ENCODE data around the gene ACSS2.
"Not testable (repeated sequence)": the region's sequence is repeated elsewhere in the genome, so short reads cannot be mapped to it uniquely, and the experiment has no call there.

Gene ACSS2

DNA sequence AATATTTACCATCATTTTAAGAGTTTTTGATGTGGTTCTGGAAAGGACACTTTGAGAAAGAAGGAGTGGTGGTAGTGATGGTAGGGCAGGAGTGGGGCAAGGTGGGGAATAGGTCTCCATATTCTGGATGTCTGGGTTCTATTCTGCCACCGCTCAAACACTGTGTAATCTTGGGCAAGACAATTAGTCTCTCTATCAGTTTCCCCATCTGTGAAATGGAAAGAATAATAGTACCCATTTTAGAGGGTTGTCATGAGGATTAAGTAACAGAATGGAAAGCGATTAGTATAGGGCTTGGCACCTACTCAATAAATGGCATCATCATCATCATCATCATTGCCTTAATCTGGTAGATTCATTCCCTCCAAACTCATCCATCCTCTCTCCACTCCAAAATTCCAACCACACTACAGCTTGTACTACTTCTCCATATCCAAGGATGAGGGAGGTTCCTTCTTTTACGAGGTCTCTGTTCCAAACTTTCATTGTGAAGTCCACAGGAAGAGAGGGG is 2.8 kb upstream of the ACSS2 start:
- DNase-seq, result no peak

DNA sequence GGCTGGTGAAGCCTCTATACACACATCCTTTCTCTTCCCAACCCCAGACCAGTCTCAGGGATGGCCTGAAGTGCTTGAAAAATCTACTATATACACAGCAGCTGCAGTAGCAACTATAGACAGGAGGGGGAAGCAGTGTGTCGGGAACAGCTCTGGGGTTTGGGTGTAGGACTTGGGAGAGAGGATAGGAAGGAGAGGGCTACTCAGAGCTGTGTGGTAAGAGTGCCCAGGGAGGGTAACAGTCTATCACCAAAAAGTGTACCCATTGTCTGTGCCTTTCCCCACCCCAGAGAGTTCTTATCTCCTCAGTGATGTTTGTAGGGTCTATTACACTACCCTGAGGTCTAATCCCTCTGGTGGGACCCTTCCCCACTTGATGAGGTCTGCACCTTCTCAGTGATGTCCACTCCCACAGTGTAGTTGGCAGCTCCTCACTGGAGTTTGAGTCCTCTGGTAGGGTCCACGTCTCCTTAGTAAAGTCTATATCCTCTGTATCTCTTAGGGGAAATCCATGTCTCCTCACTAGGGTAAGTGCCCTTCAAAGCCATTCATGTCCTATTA is 2.2 kb upstream of the ACSS2 start:
- peak in 3 of 5 experiments; percentile 12 to 70 (median 24) for DNase-seq

- DNase-seq, result peak in 2 of 5 experiments; percentile 88 to 97
Observed at GRCh38 chr20:34875642-34876405, 588 bp upstream of the ACSS2 start.

- no peak for DNase-seq
Observed at GRCh38 chr20:34880215-34880850, 3.9 kb downstream of the ACSS2 start.

DNA sequence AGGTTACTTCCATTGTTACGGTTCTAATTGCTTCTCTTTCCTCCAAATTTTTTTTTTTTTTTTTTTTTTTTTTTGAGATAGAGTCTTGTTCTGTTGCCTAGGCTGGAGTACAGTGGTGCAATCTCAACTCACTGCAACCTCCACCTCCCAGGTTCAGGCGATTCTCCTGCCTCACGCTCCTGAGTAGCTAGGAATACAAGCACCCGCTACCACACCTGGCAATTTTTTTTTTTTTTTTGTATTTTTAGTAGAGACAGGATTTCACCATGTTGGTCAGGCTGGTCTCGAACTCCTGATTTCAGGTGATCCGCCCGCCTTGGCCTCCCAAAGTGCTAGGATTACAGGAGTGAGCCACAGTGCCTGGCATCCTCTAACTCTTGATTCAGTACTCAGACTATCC is 4.6 kb downstream of the ACSS2 start:
- DNase-seq, result not testable (repeated sequence)

DNA sequence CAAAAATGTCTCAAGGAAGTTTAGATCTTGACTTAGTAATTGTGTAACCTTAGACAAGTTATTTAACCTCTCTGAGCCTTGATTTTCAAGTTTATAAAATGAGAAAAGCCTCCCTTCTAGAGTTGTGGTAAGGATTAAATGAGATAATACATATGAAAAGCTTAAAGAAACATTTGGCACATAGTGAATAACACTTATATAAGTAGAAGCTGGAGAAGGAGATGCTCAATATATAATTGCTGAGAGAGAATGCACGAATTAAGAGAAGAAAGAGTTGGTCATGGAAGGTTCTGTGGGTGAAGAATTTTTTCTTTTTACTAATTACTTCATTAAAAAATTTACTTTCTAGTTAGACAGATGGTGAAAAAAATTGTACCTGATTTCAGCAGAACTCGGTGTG is 5.3 kb downstream of the ACSS2 start:
- DNase-seq, result no peak

DNA sequence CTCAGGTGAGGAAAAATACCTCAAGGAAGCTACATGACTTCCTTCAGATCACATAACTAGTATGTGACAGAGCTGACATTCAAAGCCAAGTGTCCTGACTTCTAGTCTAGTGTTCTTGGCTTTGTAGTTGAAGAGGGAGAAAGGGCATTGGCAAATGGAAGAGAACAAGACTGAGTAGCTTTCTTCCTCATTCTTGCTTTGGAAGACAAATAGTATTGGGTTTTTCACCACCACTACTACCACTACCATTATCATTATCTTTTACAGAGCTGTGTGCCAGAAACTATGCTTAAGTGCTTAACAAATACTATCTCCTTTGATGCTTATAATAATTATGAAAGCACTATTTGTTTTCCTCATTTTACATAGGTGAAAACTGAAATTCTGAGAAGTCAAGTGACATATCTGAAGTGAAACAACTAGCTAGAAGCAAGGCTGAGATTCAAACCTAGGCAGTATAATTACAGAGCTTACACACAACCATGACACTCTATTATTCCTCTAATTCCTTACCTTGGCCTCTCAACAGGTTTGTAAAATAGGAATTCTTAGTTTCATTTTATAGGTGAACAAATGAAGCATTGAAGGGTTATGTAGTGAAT is 6.8 kb downstream of the ACSS2 start:
- DNase-seq, result no peak

GRCh38 chr20:34883809-34884208 is 7.4 kb downstream of the ACSS2 start:
- DNase-seq, result no peak

- no peak for DNase-seq
Observed at GRCh38 chr20:34884260-34884659, 7.8 kb downstream of the ACSS2 start.

DNA sequence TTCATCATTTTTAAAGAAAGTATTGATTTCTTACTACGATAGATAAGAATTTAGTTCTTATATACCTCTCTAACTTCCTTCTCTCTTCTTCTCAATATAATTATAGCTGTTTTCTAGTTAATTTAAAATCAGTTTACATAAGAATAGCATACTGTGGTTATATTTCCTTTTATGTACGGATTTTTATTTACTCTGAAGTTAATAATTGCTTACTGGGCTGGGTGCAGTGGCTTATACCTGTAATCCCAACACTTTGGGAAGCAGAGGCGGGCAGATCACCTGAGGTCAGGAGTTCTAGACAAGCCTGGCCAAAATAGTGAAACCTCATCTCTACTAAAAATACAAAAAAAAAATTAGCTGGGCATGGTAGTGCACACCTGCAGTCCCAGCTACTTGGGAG is 9.7 kb downstream of the ACSS2 start:
- DNase-seq, result no peak

GRCh38 chr20:34887023-34887422 is 10.6 kb downstream of the ACSS2 start:
- DNase-seq, result no peak

DNA sequence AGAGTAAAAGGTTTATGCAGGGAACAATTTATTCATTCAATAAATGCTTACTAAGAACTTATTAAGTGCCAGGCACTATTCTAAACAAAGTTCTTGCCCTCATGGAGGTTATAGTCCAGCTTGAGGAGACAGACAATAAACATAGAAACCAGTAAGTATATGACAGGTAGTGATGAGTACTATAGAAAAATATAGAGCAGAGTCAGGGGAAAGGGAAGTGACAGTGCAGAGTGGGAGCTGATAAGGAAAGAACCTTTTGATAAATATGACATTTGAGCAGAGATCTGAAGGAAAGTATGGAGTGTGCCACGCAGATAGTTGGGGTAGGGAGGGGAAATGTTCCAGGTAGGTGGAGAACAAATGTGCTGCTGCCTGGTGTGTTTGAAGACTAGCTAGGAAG is 12.1 kb downstream of the ACSS2 start:
- DNase-seq, result no peak

GRCh38 chr20:34891166-34892062 is 15.0 kb downstream of the ACSS2 start:
- DNase-seq, result peak in 1 of 5 experiments; percentile 72

DNA sequence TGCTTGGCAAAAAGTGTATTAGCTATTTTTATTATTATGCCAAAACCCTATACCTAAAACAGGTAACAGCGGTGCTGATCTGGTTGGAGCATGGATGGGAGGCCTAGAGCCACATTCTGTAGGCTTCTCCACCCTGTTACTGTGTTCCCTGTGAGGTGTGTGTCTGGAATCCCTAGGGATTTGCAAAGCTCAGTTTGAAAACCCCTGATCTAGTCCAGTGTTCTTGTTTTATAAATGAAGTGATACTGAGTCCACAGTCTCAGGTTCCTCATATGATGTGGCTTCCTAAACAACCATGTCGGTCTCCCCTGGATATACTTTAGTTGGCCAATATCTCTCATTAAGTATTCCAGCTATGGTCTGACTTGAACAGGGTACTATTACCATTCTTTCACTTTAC is 16.3 kb downstream of the ACSS2 start:
- no peak for DNase-seq

- DNase-seq, result no peak
Observed at GRCh38 chr20:34894723-34895122, 18.3 kb downstream of the ACSS2 start.

GRCh38 chr20:34895465-34895864 is 19.1 kb downstream of the ACSS2 start:
- DNase-seq, result no peak

DNA sequence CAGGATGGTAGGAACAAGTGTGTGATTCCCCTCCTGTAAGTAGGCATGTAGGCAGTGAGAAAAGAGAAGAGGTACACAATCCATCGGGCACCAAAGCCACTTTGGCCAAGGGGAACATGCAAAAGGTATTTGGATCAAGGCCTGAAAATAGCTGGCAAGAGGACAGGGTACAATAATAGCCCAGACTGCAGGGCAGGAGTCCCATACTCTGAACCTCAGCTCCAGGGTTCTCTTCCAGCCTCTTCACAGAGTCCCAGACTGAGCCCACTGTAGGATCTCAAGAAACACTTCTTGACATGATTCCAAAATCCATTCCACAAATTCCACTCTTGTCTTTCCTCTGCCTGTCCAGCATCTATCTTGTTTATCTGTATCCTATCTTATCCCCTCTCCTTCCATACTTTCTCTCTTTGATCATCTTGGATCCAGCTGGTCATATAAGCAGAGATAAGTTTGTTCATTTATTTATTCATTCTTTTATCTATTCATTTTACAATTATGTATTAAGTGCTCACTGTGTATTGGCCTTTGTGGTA is 19.7 kb downstream of the ACSS2 start:
- no peak for DNase-seq

DNA sequence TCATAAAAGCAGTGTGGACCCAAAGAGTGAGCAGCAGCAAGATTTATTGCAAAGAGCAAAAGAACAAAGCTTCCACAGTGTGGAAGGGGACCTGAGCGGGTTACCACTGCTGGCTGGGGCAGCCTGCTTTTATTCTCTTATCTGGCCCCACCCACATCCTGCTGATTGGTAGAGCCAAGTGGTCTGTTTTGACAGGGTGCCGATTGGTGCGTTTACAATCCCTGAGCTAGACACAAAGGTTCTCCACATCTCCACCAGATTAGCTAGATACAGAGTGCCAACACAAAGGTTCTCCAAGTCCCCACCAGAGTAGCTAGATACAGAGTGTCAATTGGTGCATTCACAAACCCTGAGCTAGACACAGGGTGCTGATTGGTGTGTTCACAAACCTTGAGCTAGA is 21.7 kb downstream of the ACSS2 start:
- not testable (repeated sequence) for DNase-seq

- DNase-seq, result not testable (repeated sequence)
Observed at GRCh38 chr20:34898731-34899130, 22.3 kb downstream of the ACSS2 start.

DNA sequence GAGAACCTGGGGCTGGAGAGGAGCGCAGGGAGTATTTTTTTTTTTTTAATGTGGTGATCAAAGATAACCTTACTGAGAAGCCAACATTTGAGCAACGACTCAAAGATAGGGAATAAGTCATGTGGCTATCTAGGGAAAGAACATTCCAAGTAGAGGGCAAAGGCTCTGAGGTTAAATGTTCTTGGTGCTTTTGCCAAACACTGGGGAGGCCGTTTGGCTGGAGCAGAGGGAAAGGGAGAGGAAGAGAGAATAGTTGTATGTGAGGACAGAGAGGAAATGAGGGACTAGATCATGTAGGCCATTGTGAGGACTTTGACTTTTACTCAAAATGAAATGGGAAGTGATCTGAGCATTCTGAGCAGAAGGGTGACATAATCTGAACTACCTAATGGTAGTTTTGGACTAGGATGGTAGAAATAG is 27.8 kb downstream of the ACSS2 start:
- DNase-seq, result no peak

DNA sequence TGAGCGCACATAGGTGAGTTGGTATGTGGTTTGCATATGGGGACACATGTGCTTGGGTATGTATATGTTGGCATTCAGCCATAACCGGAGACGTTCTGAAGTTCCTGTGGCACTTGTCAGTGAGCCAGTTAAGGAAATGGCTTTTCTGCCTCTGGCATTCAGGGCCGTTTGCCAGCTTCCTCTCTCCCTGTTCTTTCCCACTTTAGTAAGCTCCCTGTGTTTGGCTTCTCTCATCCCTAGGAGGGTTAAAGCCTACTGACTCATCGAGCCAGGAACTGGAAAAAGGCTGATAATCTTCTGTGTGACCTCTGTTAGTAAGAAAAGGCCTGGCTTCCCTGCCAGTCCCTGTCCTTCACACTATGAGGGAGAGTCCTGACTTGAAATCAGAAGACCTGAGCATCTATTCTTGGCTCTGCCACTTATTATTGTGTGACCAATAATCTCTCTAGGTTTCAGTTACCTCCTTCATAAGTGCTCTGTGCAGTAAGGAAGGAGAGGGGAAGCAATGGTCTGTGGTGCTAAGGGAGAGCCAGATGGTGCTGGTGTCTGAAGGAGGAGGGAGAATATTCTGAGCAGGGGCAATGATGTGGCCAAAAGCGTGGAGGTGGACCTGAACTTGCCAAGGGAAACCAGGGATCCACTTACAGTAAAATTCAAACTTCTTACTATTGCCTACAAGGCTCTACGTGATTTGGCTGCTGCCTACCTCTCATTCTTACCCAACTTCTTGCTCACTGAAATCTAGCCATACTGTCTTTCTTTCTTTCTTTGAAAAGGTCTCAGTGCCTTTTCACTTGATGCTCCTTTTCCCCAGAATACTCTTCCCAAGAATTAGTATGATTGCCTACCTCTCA is 31.4 kb downstream of the ACSS2 start:
- peak in 1 of 5 experiments; percentile 18 for DNase-seq

Measured in T-helper 2 cell (primary cell).